ENCODE results near the gene CFAP46.

The CFAP46 gene

GRCh38 chr10:132942101-132943057 lies at the start of gene CFAP46:
CFAP46 (minus strand) TSS chr10:132942570; CDS start chr10:132942484, 86 bp downstream.
- no peak for ATAC-seq

- ATAC-seq: no peak
These were observed 49.5 kb upstream of the CFAP46 start for GRCh38 chr10:132991706-132992432.

- no peak for ATAC-seq
These were observed 48.5 kb upstream of the CFAP46 start for GRCh38 chr10:132990684-132991545.

GRCh38 chr10:132989476-132990415 lies 47.4 kb upstream of the CFAP46 start:
- ATAC-seq: no peak

GRCh38 chr10:132988988-132989387 lies 46.6 kb upstream of the CFAP46 start:
- no peak for ATAC-seq

- ATAC-seq: no peak
These were observed 45.6 kb upstream of the CFAP46 start for GRCh38 chr10:132987671-132988571.

- ATAC-seq: no peak
These were observed 44.6 kb upstream of the CFAP46 start for GRCh38 chr10:132986978-132987377.

- no peak for ATAC-seq
These were observed 44.2 kb upstream of the CFAP46 start for GRCh38 chr10:132986576-132986975.

GRCh38 chr10:132986076-132986475 lies 43.7 kb upstream of the CFAP46 start:
- no peak for ATAC-seq

GRCh38 chr10:132985546-132985900 lies 43.2 kb upstream of the CFAP46 start:
- ATAC-seq: no peak

GRCh38 chr10:132984801-132985545 lies 42.6 kb upstream of the CFAP46 start:
- no peak for ATAC-seq

GRCh38 chr10:132984008-132984295 lies 41.6 kb upstream of the CFAP46 start:
- no peak for ATAC-seq

GRCh38 chr10:132983252-132984007 lies 41.1 kb upstream of the CFAP46 start:
- ATAC-seq: no peak

- no peak for ATAC-seq
These were observed 40.1 kb upstream of the CFAP46 start for GRCh38 chr10:132982301-132982989.

- no peak for ATAC-seq
These were observed 39.4 kb upstream of the CFAP46 start for GRCh38 chr10:132981746-132982145.

- ATAC-seq: no peak
These were observed 38.8 kb upstream of the CFAP46 start for GRCh38 chr10:132981173-132981555.

GRCh38 chr10:132980426-132981172 lies 38.2 kb upstream of the CFAP46 start:
- no peak for ATAC-seq
